K562 (cell line): Measurements from ENCODE around the gene WSCD2. TPM values are rescaled to one million over a fixed set of nuclear protein-coding genes. Genes with fewer than 3 reads are reported as not detected.
A peak's percentile ranks its signal among the peaks of the same experiment; 100 is the strongest.

Source experiments
- ARID3A ChIP-seq: IDR thresholded peaks from 2 replicates; pipeline ENCODE4 v1.6.1; 2012; ENCODE audit warnings: low read depth, low read length, improper control_type of control experiment, borderline replicate concordance
- CBFA2T3 ChIP-seq: fragments of 450-650 bp; IDR thresholded peaks from 2 replicates; pipeline ENCODE4 v1.6.1; 2017
- ELK1 ChIP-seq: sonication (generic); formaldehyde crosslinking; IDR thresholded peaks from 2 replicates; pipeline ENCODE4 v1.8.1; 2022; ENCODE audit warnings: missing genetic modification reagents
- FOXO4 ChIP-seq: fragments of 450-650 bp; formaldehyde crosslinking; IDR thresholded peaks from 2 replicates; pipeline ENCODE4 v1.4.0; 2020; ENCODE audit warnings: mild to moderate bottlenecking, moderate library complexity
- ZNF121 ChIP-seq: sonication (generic); formaldehyde crosslinking; conservative IDR thresholded peaks from 2 replicates; pipeline ENCODE4 v1.8.0; 2022; ENCODE audit warnings: missing genetic modification reagents
- ZNF134 ChIP-seq: fragments of 250-450 bp; sonication (Bioruptor Pico); conservative IDR thresholded peaks from 2 replicates; pipeline ENCODE4 v1.4.0; 2020
- polyA plus RNA-seq, 8 experiments: library from polyadenylated mRNA; depleted of rRNA in 4 of 8; stranded (reverse) in 5 of 8; unstranded in 3 of 8; fragments of >200 nt; fragmentation: Nextera tagmentation in 2 of 8; fragmentation: Illumina TruSeq in 1 of 8; extraction: Ambion mirVana in 2 of 8; extraction: Trizol in 1 of 8; gene quantifications; 2 replicates each; pipeline versions ENCODE4 v1.2.1 to v1.2.3, GENCODE V29; 2011 to 2014; ENCODE audit warnings: inconsistent platforms in 1 of 8, missing spikeins in 1 of 8
- total RNA-seq, 7 experiments: library from RNA; depleted of rRNA in 6 of 7; stranded (reverse); fragments of >200 nt in 6 of 7; fragmentation: Illumina TruSeq in 2 of 7; extraction: Trizol in 2 of 7; gene quantifications; 2 replicates each; pipeline versions ENCODE4 v1.2.1 to v1.2.3, GENCODE V29; 2011 to 2021; ENCODE audit warnings: low replicate concordance in 1 of 7

WSCD2 gene
- total and polyA plus RNA-seq, 9 of the 15 experiments (the other 6 are each of a cell fraction or from before 2014, with no cell fraction given) = 0.72 to 14.1 (median 4.0) TPM

- TF ChIP-seq ARID3A (no peak), FOXO4 (no peak), CBFA2T3 (0 out of 2 replicates have a peak, but pooled peaks have one; percentile 11), ZNF134 (no peak), ZNF121 (CRISPR knock-in tag) (no peak), ELK1 (CRISPR knock-in tag) (no peak)
These were observed 72.7 kb downstream of the WSCD2 start (continued) for GRCh38 chr12:108201808-108202207.
